Measurements from ENCODE around the gene GJA1. TPM values are rescaled to one million over a fixed set of nuclear protein-coding genes. Genes with fewer than 3 reads are reported as not detected.

Gene GJA1
- polyA plus RNA-seq, 3 donors, result not detected

- H3K27ac Mint-ChIP-seq, result no peak overlapping the region
- no peak overlapping the region for H3K4me3 Mint-ChIP-seq
- no CpG with 5 or more reads among the region's 2 CpGs for WGBS (ENCODE audit: insufficient coverage)
- no peak overlapping the region for H2AFZ ChIP-seq (ENCODE audit: insufficient read depth, low read depth, low read length, poor library complexity, severe bottlenecking)
- H4K20me1 ChIP-seq (ENCODE audit: insufficient read depth, low read length), result no peaks in the 10 kb centered on the region
- no peaks in the 10 kb centered on the region for H3K36me3 ChIP-seq (replicated peaks in 1 of 2; ENCODE audit: control insufficient read depth in 1 of 2, insufficient read depth in 2 of 2, low read length in 2 of 2)
- H3K4me2 ChIP-seq (replicated peaks; ENCODE audit: extremely low read depth, low read length, poor library complexity, severe bottlenecking), result no peak overlapping the region
- H3K79me2 ChIP-seq (ENCODE audit: insufficient read depth, low read length), result no peaks in the 10 kb centered on the region
- no peaks in the 10 kb centered on the region for H3K4me1 Mint-ChIP-seq
- no peak for TF ChIP-seq CTCF (IDR thresholded peaks at IDR 0.05)
- no peak for DNase-seq
- peaks cover 0 to 2% (median under 1%) of the 10 kb centered on the region in 3 donors for H3K27me3 Mint-ChIP-seq (ENCODE audit: low read depth in 3 of 3)
- no peaks in the 10 kb centered on the region for H3K36me3 Mint-ChIP-seq
- H3K27me3 ChIP-seq (ENCODE audit: control insufficient read depth in 2 of 2, insufficient read depth in 2 of 2, low read length in 2 of 2), result no peaks in the 10 kb centered on the region
- intact Hi-C loops (cut with micrococcal nuclease), result no loop called here
- no peaks in the 10 kb centered on the region for H3K9me3 ChIP-seq (replicated peaks in 1 of 2; ENCODE audit: control insufficient read depth in 1 of 2, insufficient read depth in 1 of 2, low read length in 2 of 2)
- H3K9me3 Mint-ChIP-seq, result peaks cover 0 to 7% (median 0%) of the 10 kb centered on the region in 7 donors
- no peak overlapping the region for H3K9ac ChIP-seq (ENCODE audit: insufficient read depth, low read length, poor library complexity, severe bottlenecking)
- H3K27ac ChIP-seq (ENCODE audit: low read depth in 1 of 2, low read length in 2 of 2), result no peak overlapping the region
- no peak overlapping the region for H3K4me3 ChIP-seq (replicated peaks in 1 of 3; ENCODE audit: low read depth in 2 of 3, low read length in 3 of 3)
- H3K4me1 ChIP-seq (ENCODE audit: control insufficient read depth in 1 of 2, insufficient read depth in 2 of 2, low read length in 2 of 2), result no peaks in the 10 kb centered on the region
Measured at GRCh38 chr6:121460170-121460569, 24.7 kb downstream of the GJA1 start.

- no peak overlapping the region for H3K4me2 ChIP-seq (replicated peaks; ENCODE audit: extremely low read depth, low read length, poor library complexity, severe bottlenecking)
- H2AFZ ChIP-seq (ENCODE audit: insufficient read depth, low read depth, low read length, poor library complexity, severe bottlenecking), result no peak overlapping the region
- no peaks in the 10 kb centered on the region for H3K36me3 Mint-ChIP-seq
- H3K27ac Mint-ChIP-seq, result no peak overlapping the region
- H3K4me1 ChIP-seq (ENCODE audit: control insufficient read depth in 1 of 2, insufficient read depth in 2 of 2, low read length in 2 of 2), result no peaks in the 10 kb centered on the region
- WGBS (ENCODE audit: insufficient coverage), result no CpG with 5 or more reads among the region's 3 CpGs
- H3K9me3 ChIP-seq (replicated peaks in 1 of 2; ENCODE audit: control insufficient read depth in 1 of 2, insufficient read depth in 1 of 2, low read length in 2 of 2), result no peaks in the 10 kb centered on the region
- no peak overlapping the region for H3K4me3 Mint-ChIP-seq
- TF ChIP-seq CTCF (IDR thresholded peaks at IDR 0.05), result no peak
- H3K27ac ChIP-seq (ENCODE audit: low read depth in 1 of 2, low read length in 2 of 2), result no peak overlapping the region
- H3K9ac ChIP-seq (ENCODE audit: insufficient read depth, low read length, poor library complexity, severe bottlenecking), result no peak overlapping the region
- H3K36me3 ChIP-seq (replicated peaks in 1 of 2; ENCODE audit: control insufficient read depth in 1 of 2, insufficient read depth in 2 of 2, low read length in 2 of 2), result no peaks in the 10 kb centered on the region
- DNase-seq, result no peak
- peaks cover 0 to 7% (median 0%) of the 10 kb centered on the region in 7 donors for H3K9me3 Mint-ChIP-seq
- no peak overlapping the region for H3K4me3 ChIP-seq (replicated peaks in 1 of 3; ENCODE audit: low read depth in 2 of 3, low read length in 3 of 3)
- no peaks in the 10 kb centered on the region for H3K27me3 ChIP-seq (ENCODE audit: control insufficient read depth in 2 of 2, insufficient read depth in 2 of 2, low read length in 2 of 2)
- H3K4me1 Mint-ChIP-seq, result no peaks in the 10 kb centered on the region
- H4K20me1 ChIP-seq (ENCODE audit: insufficient read depth, low read length), result no peaks in the 10 kb centered on the region
- H3K27me3 Mint-ChIP-seq (ENCODE audit: low read depth in 3 of 3), result peaks cover 0 to 4% (median 2%) of the 10 kb centered on the region in 3 donors
- intact Hi-C loops (cut with micrococcal nuclease), result no loop called here
- no peaks in the 10 kb centered on the region for H3K79me2 ChIP-seq (ENCODE audit: insufficient read depth, low read length)
Measured at GRCh38 chr6:121463087-121463486, 27.6 kb downstream of the GJA1 start.
